ENCODE data around the gene B4GAT1.
"Not testable (repeated sequence)": the region's sequence is repeated elsewhere in the genome, so short reads cannot be mapped to it uniquely, and the experiment has no call there.

DNA sequence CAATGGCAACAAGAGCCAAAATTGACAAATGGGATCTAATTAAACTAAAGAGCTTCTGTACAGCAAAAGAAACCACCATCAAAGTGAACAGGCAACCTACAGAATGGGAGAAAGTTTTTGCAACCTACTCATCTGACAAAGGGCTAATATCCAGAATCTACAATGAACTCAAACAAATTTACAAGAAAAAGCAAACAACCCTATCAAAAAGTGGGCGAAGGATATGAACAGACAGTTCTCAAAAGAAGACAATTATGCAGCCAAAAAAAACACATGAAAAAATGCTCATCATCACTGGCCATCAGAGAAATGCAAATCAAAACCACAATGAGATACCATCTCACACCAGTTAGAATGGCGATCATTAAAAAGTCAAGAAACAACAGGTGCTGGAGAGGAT lies 27.1 kb downstream of the B4GAT1 start:
- TF ChIP-seq, protein P1, sequence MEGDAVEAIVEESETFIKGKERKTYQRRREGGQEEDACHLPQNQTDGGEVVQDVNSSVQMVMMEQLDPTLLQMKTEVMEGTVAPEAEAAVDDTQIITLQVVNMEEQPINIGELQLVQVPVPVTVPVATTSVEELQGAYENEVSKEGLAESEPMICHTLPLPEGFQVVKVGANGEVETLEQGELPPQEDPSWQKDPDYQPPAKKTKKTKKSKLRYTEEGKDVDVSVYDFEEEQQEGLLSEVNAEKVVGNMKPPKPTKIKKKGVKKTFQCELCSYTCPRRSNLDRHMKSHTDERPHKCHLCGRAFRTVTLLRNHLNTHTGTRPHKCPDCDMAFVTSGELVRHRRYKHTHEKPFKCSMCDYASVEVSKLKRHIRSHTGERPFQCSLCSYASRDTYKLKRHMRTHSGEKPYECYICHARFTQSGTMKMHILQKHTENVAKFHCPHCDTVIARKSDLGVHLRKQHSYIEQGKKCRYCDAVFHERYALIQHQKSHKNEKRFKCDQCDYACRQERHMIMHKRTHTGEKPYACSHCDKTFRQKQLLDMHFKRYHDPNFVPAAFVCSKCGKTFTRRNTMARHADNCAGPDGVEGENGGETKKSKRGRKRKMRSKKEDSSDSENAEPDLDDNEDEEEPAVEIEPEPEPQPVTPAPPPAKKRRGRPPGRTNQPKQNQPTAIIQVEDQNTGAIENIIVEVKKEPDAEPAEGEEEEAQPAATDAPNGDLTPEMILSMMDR (conservative IDR thresholded peaks at IDR 0.05; ENCODE audit: low read depth, low read length): not testable (repeated sequence)
- TF ChIP-seq EZH2 (IDR thresholded peaks at IDR 0.05; ENCODE audit: low read length, unreplicated experiment): not testable (repeated sequence)
